Measurements from ENCODE around the gene SLC35A4.
A peak's percentile ranks its signal among the peaks of the same experiment; 100 is the strongest.

Gene SLC35A4

GRCh38 chr5:140564196-140565023, at the start of gene SLC35A4, which contains the start of gene APBB3:
Gene SLC35A4, plus strand, starts transcription at chr5:140564828. Its CDS starts 2,342 bp downstream, at chr5:140567170.
Gene APBB3, minus strand, starts transcription at chr5:140564598. Its CDS starts 353 bp downstream, at chr5:140564245.
- peak; percentile 92 for FAIRE-seq

GRCh38 chr5:140524003-140524402, 40.6 kb upstream of the SLC35A4 start:
- FAIRE-seq, result peak; percentile 30

- no peak for FAIRE-seq
These were observed 24.4 kb upstream of the SLC35A4 start for GRCh38 chr5:140540227-140540626.

GRCh38 chr5:140542972-140543371, 21.7 kb upstream of the SLC35A4 start:
- no peak for FAIRE-seq

- FAIRE-seq, result no peak
These were observed 19.6 kb upstream of the SLC35A4 start for GRCh38 chr5:140544986-140545385.

GRCh38 chr5:140545606-140546005, 19.0 kb upstream of the SLC35A4 start:
- no peak for FAIRE-seq

GRCh38 chr5:140546851-140547507, 17.6 kb upstream of the SLC35A4 start:
- no peak for FAIRE-seq

- FAIRE-seq, result no peak
These were observed 16.9 kb upstream of the SLC35A4 start, which contains the start of gene EIF4EBP3 for GRCh38 chr5:140547508-140548299. Gene EIF4EBP3, plus strand, starts transcription at chr5:140547662. Its CDS starts 76 bp downstream, at chr5:140547738.

GRCh38 chr5:140548300-140548688, 16.3 kb upstream of the SLC35A4 start:
- FAIRE-seq, result no peak

- no peak for FAIRE-seq
These were observed 15.8 kb upstream of the SLC35A4 start for GRCh38 chr5:140548791-140549190.

- no peak for FAIRE-seq
These were observed 15.1 kb upstream of the SLC35A4 start for GRCh38 chr5:140549237-140550144.

GRCh38 chr5:140550147-140551079, 14.2 kb upstream of the SLC35A4 start:
- no peak for FAIRE-seq

- no peak for FAIRE-seq
These were observed 12.8 kb upstream of the SLC35A4 start for GRCh38 chr5:140551872-140552271.

- FAIRE-seq, result no peak
These were observed 11.0 kb upstream of the SLC35A4 start for GRCh38 chr5:140553657-140554056.

GRCh38 chr5:140554454-140554853, 10.2 kb upstream of the SLC35A4 start:
- FAIRE-seq, result no peak

- no peak for FAIRE-seq
These were observed 8.8 kb upstream of the SLC35A4 start for GRCh38 chr5:140555747-140556312.

- no peak for FAIRE-seq
These were observed 8.2 kb upstream of the SLC35A4 start for GRCh38 chr5:140556438-140556837.

- peak; percentile 13 for FAIRE-seq
These were observed 7.4 kb upstream of the SLC35A4 start, which contains the start of gene SRA1 for GRCh38 chr5:140557136-140557805. Gene SRA1, minus strand, starts transcription at chr5:140557473. Its CDS starts 21 bp downstream, at chr5:140557452.

GRCh38 chr5:140557965-140558364, 6.7 kb upstream of the SLC35A4 start:
- no peak for FAIRE-seq

- no peak for FAIRE-seq
These were observed 6.1 kb upstream of the SLC35A4 start for GRCh38 chr5:140558542-140558941.

All from G401.6 (cell line).